Measurements from ENCODE around the gene MCF2L. TPM values are rescaled to one million over a fixed set of nuclear protein-coding genes. Genes with fewer than 3 reads are reported as not detected.

Gene MCF2L
- total RNA-seq, 2 donors from 2014 or later, result 37.4 to 74.8 TPM

- intact Hi-C loops (cut with DNase I), result no loop called here
- no peak overlapping the region for H3K4me3 ChIP-seq
- H3K9me3 ChIP-seq, result no peaks in the 10 kb centered on the region
- peaks cover 25% of the 10 kb centered on the region for H3K4me1 ChIP-seq
- DNase-seq, result peak; percentile 63 to 80 (median 76)
- peak; percentile 79 for ATAC-seq
- H3K36me3 ChIP-seq (replicated peaks in 1 of 2; ENCODE audit: insufficient read depth in 1 of 2, low read depth in 2 of 2), result no peaks in the 10 kb centered on the region
- WGBS, 2 donors, result 6 to 13% methylated on average over 29 to 51 of the region's 51 CpGs
- H3K27ac ChIP-seq, result peak overlapping the region in 3 of 4 donors; percentile 9 to 46 (median 44)
- no peaks in the 10 kb centered on the region for H3K27me3 ChIP-seq
- TF ChIP-seq, protein P1, sequence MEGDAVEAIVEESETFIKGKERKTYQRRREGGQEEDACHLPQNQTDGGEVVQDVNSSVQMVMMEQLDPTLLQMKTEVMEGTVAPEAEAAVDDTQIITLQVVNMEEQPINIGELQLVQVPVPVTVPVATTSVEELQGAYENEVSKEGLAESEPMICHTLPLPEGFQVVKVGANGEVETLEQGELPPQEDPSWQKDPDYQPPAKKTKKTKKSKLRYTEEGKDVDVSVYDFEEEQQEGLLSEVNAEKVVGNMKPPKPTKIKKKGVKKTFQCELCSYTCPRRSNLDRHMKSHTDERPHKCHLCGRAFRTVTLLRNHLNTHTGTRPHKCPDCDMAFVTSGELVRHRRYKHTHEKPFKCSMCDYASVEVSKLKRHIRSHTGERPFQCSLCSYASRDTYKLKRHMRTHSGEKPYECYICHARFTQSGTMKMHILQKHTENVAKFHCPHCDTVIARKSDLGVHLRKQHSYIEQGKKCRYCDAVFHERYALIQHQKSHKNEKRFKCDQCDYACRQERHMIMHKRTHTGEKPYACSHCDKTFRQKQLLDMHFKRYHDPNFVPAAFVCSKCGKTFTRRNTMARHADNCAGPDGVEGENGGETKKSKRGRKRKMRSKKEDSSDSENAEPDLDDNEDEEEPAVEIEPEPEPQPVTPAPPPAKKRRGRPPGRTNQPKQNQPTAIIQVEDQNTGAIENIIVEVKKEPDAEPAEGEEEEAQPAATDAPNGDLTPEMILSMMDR (IDR thresholded peaks at IDR 0.05), result no peak
- TF ChIP-seq POLR2A (IDR thresholded peaks at IDR 0.05), result peak in 1 of 3 donors; percentile 26
These were observed 32.5 kb downstream of the MCF2L start for GRCh38 chr13:113001241-113002140.

DNA sequence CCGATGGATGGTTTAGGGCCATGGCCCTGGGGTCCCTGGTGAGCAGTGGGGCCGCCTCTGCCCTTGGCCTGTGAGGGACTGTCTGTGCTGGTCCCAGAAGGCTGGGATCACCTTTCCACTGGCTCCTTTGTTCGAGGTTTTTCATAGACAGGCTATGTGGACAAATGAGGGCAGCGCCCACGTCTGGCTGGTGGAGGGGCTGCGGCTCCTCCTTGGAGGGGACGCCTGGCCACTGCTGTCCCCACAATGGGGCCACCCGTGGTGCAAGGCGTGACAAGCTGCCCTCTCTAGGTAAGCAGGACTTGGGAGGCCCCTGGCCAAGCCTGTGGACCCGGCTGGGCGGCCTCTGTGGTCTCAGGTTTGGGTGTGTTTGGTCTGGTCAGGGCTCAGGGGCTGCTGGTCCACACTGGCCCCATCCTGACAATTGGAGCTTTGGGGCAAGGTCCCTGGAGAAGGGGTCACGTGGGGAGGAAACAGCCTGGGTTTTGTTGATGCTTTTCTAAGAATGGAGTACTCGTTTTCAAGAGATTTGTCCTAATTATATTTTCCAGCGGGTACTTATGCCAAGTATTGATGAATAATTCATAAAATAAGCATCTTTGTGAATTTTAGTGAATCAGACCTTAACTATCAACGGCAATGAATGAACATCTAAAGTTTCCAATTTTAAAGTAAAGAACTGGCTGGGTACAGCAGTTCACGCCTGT is 33.3 kb downstream of the MCF2L start:
- peak; percentile 33 for ATAC-seq
- TF ChIP-seq POLR2A (IDR thresholded peaks at IDR 0.05), result no peak
- TF ChIP-seq, protein P1 (IDR thresholded peaks at IDR 0.05), result peak in 6 of 7 experiments; percentile 22 to 55 (median 40)
- intact Hi-C loops (cut with DNase I), result no loop called here
- Histone ChIP-seq H3K9me3 (no peaks in the 10 kb centered on the region), H3K27me3 (no peaks in the 10 kb centered on the region), H3K27ac (peak overlapping the region in 1 of 4 donors; percentile 44), H3K36me3 (replicated peaks in 1 of 2; ENCODE audit: insufficient read depth in 1 of 2, low read depth in 2 of 2) (no peaks in the 10 kb centered on the region), H3K4me1 (peaks cover 19% of the 10 kb centered on the region), H3K4me3 (no peak overlapping the region)
- DNase-seq, result peak in 2 of 4 donors; percentile 35 to 58
- 58 to 73% methylated on average over 5 to 16 of the region's 16 CpGs for WGBS, 2 donors

- WGBS, 2 donors, result 74 to 83% methylated on average over 4 of the region's 4 CpGs
- TF ChIP-seq POLR2A (IDR thresholded peaks at IDR 0.05), result no peak
- TF ChIP-seq, protein P1 (IDR thresholded peaks at IDR 0.05), result no peak
- Histone ChIP-seq H3K27me3 (no peaks in the 10 kb centered on the region), H3K4me1 (peaks cover 16% of the 10 kb centered on the region), H3K27ac (no peak overlapping the region), H3K4me3 (no peak overlapping the region), H3K36me3 (replicated peaks in 1 of 2; ENCODE audit: insufficient read depth in 1 of 2, low read depth in 2 of 2) (no peaks in the 10 kb centered on the region), H3K9me3 (no peaks in the 10 kb centered on the region)
- no peak for DNase-seq
- ATAC-seq, result no peak
- intact Hi-C loops (cut with DNase I), result no loop called here
These were observed 33.9 kb downstream of the MCF2L start for GRCh38 chr13:113002913-113003290.

GRCh38 chr13:113004126-113004525 is 35.1 kb downstream of the MCF2L start:
- Histone ChIP-seq H3K9me3 (no peaks in the 10 kb centered on the region), H3K4me1 (peaks cover 16% of the 10 kb centered on the region), H3K36me3 (replicated peaks in 1 of 2; ENCODE audit: insufficient read depth in 1 of 2, low read depth in 2 of 2) (no peaks in the 10 kb centered on the region), H3K27ac (no peak overlapping the region), H3K4me3 (no peak overlapping the region), H3K27me3 (no peaks in the 10 kb centered on the region)
- intact Hi-C loops (cut with DNase I), result no loop called here
- ATAC-seq, result no peak
- TF ChIP-seq, protein P1 (IDR thresholded peaks at IDR 0.05), result no peak
- TF ChIP-seq POLR2A (IDR thresholded peaks at IDR 0.05), result no peak
- no peak for DNase-seq
- 91 to 93% methylated on average over 12 to 13 of the region's 14 CpGs for WGBS, 2 donors

Measured in body of pancreas (tissue), 4 donors.